Tibial nerve (tissue), 4 donors: ENCODE results near the gene FZD7. TPM values are rescaled to one million over a fixed set of nuclear protein-coding genes. Genes with fewer than 3 reads are reported as not detected.

ENCODE experiments used
- DNase-seq, 2 donors: peaks; one replicate each; pipeline ENCODE4 v3.0.0-alpha.2; 2019; ENCODE audit warnings: low spot score in 2 of 2
- H3K27ac ChIP-seq, 4 donors: fragments of 200-600 bp; sonication (generic) in 3 of 4; one replicate each; pipeline ENCODE4 v1.5.1; 2017 to 2019; ENCODE audit warnings: mild to moderate bottlenecking in 1 of 4
- H3K27me3 ChIP-seq, 2 donors: fragments of 200-600 bp; sonication (generic) in 1 of 2; one replicate each; pipeline versions ENCODE4 v1.5.1 to v1.6.0; 2017 to 2019
- H3K36me3 ChIP-seq, 3 donors: fragments of 200-600 bp; sonication (generic); one replicate each; pipeline ENCODE4 v1.5.1; 2018 to 2019
- H3K4me1 ChIP-seq, 4 donors: fragments of 200-600 bp; sonication (generic) in 3 of 4; one replicate each; pipeline ENCODE4 v1.5.1; 2017 to 2019
- H3K4me3 ChIP-seq, 4 donors: fragments of 200-600 bp; sonication (generic) in 3 of 4; one replicate each; pipeline ENCODE4 v1.5.1; 2017 to 2019; ENCODE audit warnings: mild to moderate bottlenecking in 1 of 4, moderate library complexity in 1 of 4
- H3K9me3 ChIP-seq, 4 donors: fragments of 200-600 bp; sonication (generic) in 3 of 4; one replicate each; pipeline ENCODE4 v1.5.1; 2017 to 2019
- CTCF ChIP-seq, 5 experiments: fragments of 200-600 bp in 3 of 5; fragments of 450-650 bp in 2 of 5; sonication (generic) in 3 of 5; IDR thresholded peaks; one replicate each; pipeline ENCODE4 v1.5.1; 2016 to 2019; ENCODE audit warnings: antibody characterized with exemption in 5 of 5, mild to moderate bottlenecking in 3 of 5, moderate library complexity in 2 of 5
- EP300 ChIP-seq, 2 donors: sonication (generic); formaldehyde crosslinking; IDR thresholded peaks; one replicate each; pipeline ENCODE4 v1.6.1; 2017; ENCODE audit warnings: antibody characterized with exemption in 2 of 2, mild to moderate bottlenecking in 1 of 2
- POLR2A ChIP-seq, 2 donors: fragments of 450-650 bp; IDR thresholded peaks; one replicate each; pipeline ENCODE4 v1.6.1; 2017; ENCODE audit warnings: antibody characterized with exemption in 2 of 2, mild to moderate bottlenecking in 2 of 2, moderate library complexity in 2 of 2
- WGBS, 2 donors: methylation state at CpG; one replicate each; pipeline ENCODE4 v1.1.5; 2018; 5-methylcytosine and 5-hydroxymethylcytosine counted together
- total RNA-seq, 4 donors: library from RNA; depleted of rRNA; stranded (reverse); fragments of >200 nt; gene quantifications; one replicate each; pipeline ENCODE4 v1.1.0, GENCODE V29; 2016

Gene FZD7
- total RNA-seq, 4 donors from 2014 or later, result 7.2 to 14.2 (median 11.1) TPM

DNA sequence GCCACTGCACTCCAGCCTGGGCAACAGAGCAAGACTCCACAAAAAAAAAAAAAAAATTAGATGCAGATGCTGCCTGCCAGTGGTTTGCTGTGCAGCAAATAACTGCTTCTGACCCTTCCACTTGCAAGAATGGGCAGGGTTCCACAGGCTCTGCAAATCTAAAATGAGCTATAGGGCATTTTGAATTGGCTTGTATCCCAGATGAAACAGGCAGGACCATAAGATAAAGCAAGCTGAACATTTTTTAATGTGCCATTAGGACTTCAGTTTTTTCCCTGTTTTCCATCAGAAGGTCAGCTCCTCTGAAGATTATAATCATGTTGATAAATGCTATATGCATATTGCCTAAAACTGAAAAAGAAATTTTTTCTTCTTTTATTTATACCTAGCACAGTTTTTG, 15.7 kb upstream of the FZD7 start:
- H3K4me1 ChIP-seq, result no peaks in the 10 kb centered on the region
- H3K4me3 ChIP-seq, result no peak overlapping the region
- H3K36me3 ChIP-seq, result no peaks in the 10 kb centered on the region
- DNase-seq, result no peak
- TF ChIP-seq EP300 (IDR thresholded peaks at IDR 0.05) (no peak), CTCF (IDR thresholded peaks at IDR 0.05) (no peak), POLR2A (IDR thresholded peaks at IDR 0.05) (no peak)
- H3K27me3 ChIP-seq, result no peaks in the 10 kb centered on the region
- no peaks in the 10 kb centered on the region for H3K9me3 ChIP-seq
- no peak overlapping the region for H3K27ac ChIP-seq

- no peaks in the 10 kb centered on the region for H3K4me1 ChIP-seq
- WGBS, 2 donors, result 51 to 66% methylated on average over 2 of the region's 2 CpGs
- no peaks in the 10 kb centered on the region for H3K36me3 ChIP-seq
- H3K27me3 ChIP-seq, result no peaks in the 10 kb centered on the region
- no peaks in the 10 kb centered on the region for H3K9me3 ChIP-seq
- TF ChIP-seq POLR2A (IDR thresholded peaks at IDR 0.05) (no peak), EP300 (IDR thresholded peaks at IDR 0.05) (no peak), CTCF (IDR thresholded peaks at IDR 0.05) (no peak)
- H3K4me3 ChIP-seq, result no peak overlapping the region
- no peak for DNase-seq
- H3K27ac ChIP-seq, result no peak overlapping the region
Measured at GRCh38 chr2:202018950-202019349, 14.7 kb upstream of the FZD7 start.

DNA sequence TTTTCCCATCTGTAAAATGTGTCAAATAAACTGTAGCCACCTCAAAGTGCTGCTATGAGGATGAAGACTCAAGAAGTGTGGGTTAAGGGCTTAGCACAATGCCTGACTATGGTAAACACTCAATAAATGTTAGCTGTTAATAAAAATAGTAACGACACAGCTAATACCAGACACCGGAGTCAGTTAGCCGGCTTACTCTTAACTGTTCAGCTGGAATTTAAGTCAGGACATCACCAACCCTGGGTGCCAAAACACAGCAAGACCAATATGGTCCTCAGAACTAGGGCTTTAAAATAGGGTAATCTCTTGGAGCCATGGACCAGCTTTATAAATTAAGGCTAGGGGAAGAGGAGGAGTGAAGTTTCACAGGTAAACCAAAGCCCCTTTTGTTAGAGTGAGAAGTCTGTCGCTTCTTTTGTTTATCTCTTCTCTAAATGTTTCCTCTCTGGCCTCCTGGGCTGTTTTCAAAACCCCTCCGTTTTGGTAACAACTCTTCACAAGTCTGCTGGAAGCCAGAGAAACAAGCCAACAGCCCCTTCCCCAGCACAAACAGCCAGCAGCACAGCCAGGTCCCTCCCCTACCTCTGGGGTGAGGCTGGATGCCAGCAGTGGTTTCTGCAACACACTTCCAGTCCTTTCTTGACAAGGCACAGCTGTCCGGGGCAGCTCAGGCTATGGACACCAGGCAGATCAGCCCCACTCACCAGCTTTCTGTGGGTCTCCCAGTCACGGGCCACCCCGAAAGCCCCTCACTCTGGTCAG, 13.8 kb upstream of the FZD7 start:
- Histone ChIP-seq H3K4me1 (no peaks in the 10 kb centered on the region), H3K27me3 (no peaks in the 10 kb centered on the region), H3K9me3 (no peaks in the 10 kb centered on the region), H3K36me3 (no peaks in the 10 kb centered on the region), H3K27ac (no peak overlapping the region), H3K4me3 (no peak overlapping the region)
- no peak for DNase-seq
- WGBS, 2 donors, result 60 to 74% methylated on average over 8 of the region's 8 CpGs
- TF ChIP-seq EP300 (IDR thresholded peaks at IDR 0.05) (no peak), POLR2A (IDR thresholded peaks at IDR 0.05) (no peak), CTCF (IDR thresholded peaks at IDR 0.05) (no peak)

DNA sequence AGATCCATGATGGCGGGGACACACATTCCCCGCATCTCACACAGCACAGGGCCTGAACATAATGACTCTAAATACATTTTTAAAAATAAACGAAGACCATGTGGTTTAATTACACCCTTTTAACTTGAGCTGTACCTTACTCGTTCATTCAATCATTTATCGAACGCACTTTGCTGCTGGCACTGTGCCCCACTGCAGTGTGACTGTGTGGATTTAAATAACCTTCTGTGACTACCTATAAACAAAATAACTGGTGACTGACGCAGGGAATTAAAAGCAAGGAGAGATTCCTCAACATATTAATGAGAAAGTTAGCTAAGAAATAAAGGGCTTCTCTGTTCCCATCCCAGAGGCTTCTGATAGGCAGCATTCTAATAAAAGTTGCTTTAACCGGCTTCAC, 10.9 kb upstream of the FZD7 start:
- WGBS, 2 donors, result 78 to 79% methylated on average over 8 of the region's 8 CpGs
- H3K4me1 ChIP-seq, result no peaks in the 10 kb centered on the region
- H3K4me3 ChIP-seq, result no peak overlapping the region
- no peaks in the 10 kb centered on the region for H3K9me3 ChIP-seq
- no peaks in the 10 kb centered on the region for H3K27me3 ChIP-seq
- no peak for TF ChIP-seq CTCF (IDR thresholded peaks at IDR 0.05)
- H3K27ac ChIP-seq, result no peak overlapping the region
- no peaks in the 10 kb centered on the region for H3K36me3 ChIP-seq
- no peak for DNase-seq

- Histone ChIP-seq H3K27ac (no peak overlapping the region), H3K4me3 (no peak overlapping the region), H3K36me3 (no peaks in the 10 kb centered on the region), H3K9me3 (no peaks in the 10 kb centered on the region), H3K4me1 (no peaks in the 10 kb centered on the region), H3K27me3 (no peaks in the 10 kb centered on the region)
- 58 to 65% methylated on average over 10 of the region's 10 CpGs for WGBS, 2 donors
- no peak for TF ChIP-seq CTCF (IDR thresholded peaks at IDR 0.05)
- no peak for TF ChIP-seq POLR2A (IDR thresholded peaks at IDR 0.05)
- no peak for TF ChIP-seq EP300 (IDR thresholded peaks at IDR 0.05)
- DNase-seq, result no peak
Measured at GRCh38 chr2:202023198-202023903, 10.3 kb upstream of the FZD7 start.
